ENCODE measurements around the gene AXIN1. TPM values are rescaled to one million over a fixed set of nuclear protein-coding genes. Genes with fewer than 3 reads are reported as not detected.
A peak's percentile ranks its signal among the peaks of the same experiment; 100 is the strongest.
"Not testable (repeated sequence)": the region's sequence is repeated elsewhere in the genome, so short reads cannot be mapped to it uniquely, and the experiment has no call there.

AXIN1 gene
- total RNA-seq, 4 donors from 2014 or later: 17.5 to 29.7 (median 26.4) TPM

- intact Hi-C loops (cut with DNase I): no loop called here
- Histone ChIP-seq H3K4me1 (peaks cover 8 to 10% of the 10 kb centered on the region in 2 donors), H3K27me3 (no peaks in the 10 kb centered on the region), H3K27ac (no peak overlapping the region), H3K36me3 (peaks cover 50 to 53% of the 10 kb centered on the region in 2 donors), H3K4me3 (replicated peaks in 1 of 3) (no peak overlapping the region), H3K9me3 (no peaks in the 10 kb centered on the region)
- TF ChIP-seq POLR2A (IDR thresholded peaks at IDR 0.05) (no peak), CTCF (IDR thresholded peaks at IDR 0.05) (no peak)
- WGBS, 2 donors: 65 to 85% methylated on average over 10 to 21 of the region's 28 CpGs
- peak; percentile 94 for DNase-seq
Observed at GRCh38 chr16:261031-261691, 91.4 kb downstream of the AXIN1 start.

DNA sequence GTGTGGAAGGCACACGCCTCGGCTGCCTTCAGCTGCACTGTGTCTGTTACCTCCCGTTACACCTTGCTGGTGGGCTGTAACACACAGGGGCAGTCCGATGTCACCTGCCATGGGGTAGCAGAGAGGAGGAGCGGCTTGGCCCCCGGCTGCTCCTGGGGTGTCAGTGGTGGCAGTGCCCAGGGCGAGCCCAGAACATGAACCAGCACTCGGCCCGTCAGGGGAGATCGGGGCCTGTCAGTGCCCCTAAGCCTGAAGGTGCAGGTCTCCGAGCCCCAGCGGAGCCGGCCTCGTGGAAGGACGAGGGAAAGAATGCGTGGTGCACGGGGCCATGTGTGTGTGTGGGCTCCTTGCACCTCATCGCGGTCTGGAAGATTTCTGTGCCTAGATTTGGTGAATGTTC, 92.2 kb downstream of the AXIN1 start:
- Histone ChIP-seq H3K4me3 (replicated peaks in 1 of 3) (no peak overlapping the region), H3K9me3 (no peaks in the 10 kb centered on the region), H3K4me1 (peaks cover 8 to 10% of the 10 kb centered on the region in 2 donors), H3K36me3 (peaks cover 50 to 59% of the 10 kb centered on the region in 2 donors), H3K27me3 (no peaks in the 10 kb centered on the region), H3K27ac (no peak overlapping the region)
- TF ChIP-seq CTCF (IDR thresholded peaks at IDR 0.05) (no peak), POLR2A (IDR thresholded peaks at IDR 0.05) (no peak)
- DNase-seq: no peak
- whole genome bisulfite sequencing, 2 donors: 98 to 99% methylated on average over 13 to 17 of the region's 19 CpGs
- intact Hi-C loops (cut with DNase I): no loop called here

- no peak for DNase-seq
- WGBS, 2 donors: 91 to 100% methylated on average over 7 to 10 of the region's 13 CpGs
Observed at GRCh38 chr16:259814-260253, 92.7 kb downstream of the AXIN1 start.

GRCh38 chr16:259226-259625, 93.3 kb downstream of the AXIN1 start:
- Histone ChIP-seq H3K4me1 (peaks cover 8 to 10% of the 10 kb centered on the region in 2 donors), H3K9me3 (no peaks in the 10 kb centered on the region), H3K27ac (no peak overlapping the region), H3K36me3 (peaks cover 42 to 55% of the 10 kb centered on the region in 2 donors), H3K4me3 (replicated peaks in 1 of 3) (no peak overlapping the region), H3K27me3 (no peaks in the 10 kb centered on the region)
- no peak for TF ChIP-seq CTCF (IDR thresholded peaks at IDR 0.05)
- no peak for TF ChIP-seq POLR2A (IDR thresholded peaks at IDR 0.05)
- 88 to 91% methylated on average over 10 of the region's 10 CpGs for WGBS, 2 donors
- no peak for DNase-seq
- intact Hi-C loops (cut with DNase I): no loop called here

More at GRCh38 chr16:259814-260253, 92.7 kb downstream of the AXIN1 start:
- Histone ChIP-seq H3K27me3 (no peaks in the 10 kb centered on the region), H3K36me3 (peaks cover 48 to 55% of the 10 kb centered on the region in 2 donors), H3K4me3 (replicated peaks in 1 of 3) (no peak overlapping the region), H3K9me3 (no peaks in the 10 kb centered on the region), H3K27ac (no peak overlapping the region), H3K4me1 (peaks cover 8 to 10% of the 10 kb centered on the region in 2 donors)
- TF ChIP-seq CTCF (IDR thresholded peaks at IDR 0.05): no peak
- no peak for TF ChIP-seq POLR2A (IDR thresholded peaks at IDR 0.05)
- intact Hi-C loops (cut with DNase I): no loop called here

- DNase-seq; H3K4me3 ChIP-seq (replicated peaks in 1 of 3); H3K27me3 ChIP-seq; intact Hi-C loops (cut with DNase I); H3K9me3 ChIP-seq; H3K27ac ChIP-seq: not testable (repeated sequence)
- peaks cover 30 to 46% of the 10 kb centered on the region in 2 donors for H3K36me3 ChIP-seq
- 86 to 95% methylated on average over 13 of the region's 13 CpGs for WGBS, 2 donors
- H3K4me1 ChIP-seq: peaks cover 8 to 10% of the 10 kb centered on the region in 2 donors
Observed at GRCh38 chr16:258091-258490, 94.4 kb downstream of the AXIN1 start.

All from thyroid gland (tissue), 4 donors.